Mesendoderm (in vitro differentiated cells): ENCODE data around the gene PILRA.
"Not testable (repeated sequence)": the region's sequence is repeated elsewhere in the genome, so short reads cannot be mapped to it uniquely, and the experiment has no call there.

Source experiments
- DNase-seq: peaks from one replicate; pipeline ENCODE4 v3.0.0; 2013
- H2AK5ac ChIP-seq: 2 replicates; pipeline ENCODE4 v1.6.1; 2013; ENCODE audit warnings: low read length, inconsistent platforms
- H2BK120ac ChIP-seq: 2 replicates; pipeline ENCODE4 v1.6.1; 2013; ENCODE audit warnings: low read depth, mild to moderate bottlenecking, low read length, moderate library complexity, mixed read lengths
- H2BK15ac ChIP-seq: replicated peaks from 2 replicates; pipeline ENCODE4 v1.6.1; 2013; ENCODE audit warnings: low read depth, mild to moderate bottlenecking, moderate library complexity
- H2BK5ac ChIP-seq: 2 replicates; pipeline ENCODE4 v1.6.1; 2013; ENCODE audit warnings: low read length, inconsistent platforms
- H3K18ac ChIP-seq: 2 replicates; pipeline ENCODE4 v1.6.1; 2013; ENCODE audit warnings: mild to moderate bottlenecking, low read length, mixed read lengths
- H3K23ac ChIP-seq: one replicate; pipeline ENCODE4 v1.6.1; 2013; ENCODE audit warnings: low read length
- H3K27ac ChIP-seq: 2 replicates; pipeline ENCODE4 v1.5.1; 2013; ENCODE audit warnings: low read depth, mild to moderate bottlenecking, inconsistent platforms, low read length, moderate library complexity
- H3K27me3 ChIP-seq: 2 replicates; pipeline ENCODE4 v1.6.1; 2013; ENCODE audit warnings: low read length, control low read depth, mild to moderate bottlenecking, inconsistent platforms; ENCODE audit not compliant: insufficient read depth, poor library complexity
- H3K36me3 ChIP-seq: 2 replicates; pipeline ENCODE4 v1.6.1; 2013; ENCODE audit warnings: low read length, inconsistent platforms; ENCODE audit not compliant: control insufficient read depth, insufficient read depth
- H3K4ac ChIP-seq: one replicate; pipeline ENCODE4 v1.6.1; 2013; ENCODE audit warnings: low read depth, mild to moderate bottlenecking, low read length, moderate library complexity
- H3K4me1 ChIP-seq: 2 replicates; pipeline ENCODE4 v1.6.1; 2013; ENCODE audit warnings: low read depth, low read length, inconsistent platforms; ENCODE audit not compliant: control insufficient read depth
- H3K4me2 ChIP-seq: 2 replicates; pipeline ENCODE4 v1.6.1; 2013; ENCODE audit warnings: low read length
- H3K4me3 ChIP-seq: 2 replicates; pipeline ENCODE4 v1.5.1; 2013; ENCODE audit warnings: mild to moderate bottlenecking, low read length
- H3K56ac ChIP-seq: one replicate; pipeline ENCODE4 v1.6.1; 2013; ENCODE audit warnings: low read length
- H3K79me1 ChIP-seq: 2 replicates; pipeline ENCODE4 v1.6.1; 2013; ENCODE audit warnings: low read length, inconsistent platforms
- H3K79me2 ChIP-seq: 2 replicates; pipeline ENCODE4 v1.6.1; 2013; ENCODE audit warnings: mild to moderate bottlenecking, low read length; ENCODE audit not compliant: control insufficient read depth, insufficient read depth
- H3K9ac ChIP-seq: 2 replicates; pipeline ENCODE4 v1.6.1; 2013; ENCODE audit warnings: low read length, inconsistent platforms
- H4K5ac ChIP-seq: one replicate; pipeline ENCODE4 v1.6.1; 2013; ENCODE audit warnings: low read length
- H4K8ac ChIP-seq: one replicate; pipeline ENCODE4 v1.6.1; 2013; ENCODE audit warnings: low read depth, mild to moderate bottlenecking, control low read depth, low read length, moderate library complexity
- WGBS: extraction: QIAGEN DNeasy Blood & Tissue Kit; methylation state at CpG from one replicate; pipeline ENCODE4 v1.1.7; 2013; ENCODE audit warnings: low lambda C conversion rate, missing lambda C conversion rate; ENCODE audit not compliant: insufficient coverage; ENCODE audit errors: extremely low coverage; 5-methylcytosine and 5-hydroxymethylcytosine counted together

Gene PILRA

GRCh38 chr7:100346921-100347320, 26.4 kb upstream of the PILRA start:
- no peak for DNase-seq
- Histone ChIP-seq H3K4me1 (no peaks in the 10 kb centered on the region), H3K4me3 (no peak overlapping the region), H3K27ac (no peak overlapping the region), H3K18ac (no peak overlapping the region), H3K4me2 (no peak overlapping the region), H2BK15ac (no peak overlapping the region), H3K56ac (no peak overlapping the region), H4K5ac (no peak overlapping the region), H3K27me3 (no peaks in the 10 kb centered on the region), H3K79me1 (peaks cover 3% of the 10 kb centered on the region), H4K8ac (no peak overlapping the region), H3K23ac (no peak overlapping the region), H3K79me2 (no peaks in the 10 kb centered on the region), H2BK120ac (no peak overlapping the region), H2BK5ac (no peak overlapping the region), H2AK5ac (no peak overlapping the region), H3K4ac (no peak overlapping the region), H3K36me3 (peaks cover 22% of the 10 kb centered on the region), H3K9ac (no peak overlapping the region)

GRCh38 chr7:100348805-100349204, 24.5 kb upstream of the PILRA start:
- H3K79me1 ChIP-seq: no peaks in the 10 kb centered on the region
- H2BK15ac ChIP-seq: no peak overlapping the region
- no peaks in the 10 kb centered on the region for H3K79me2 ChIP-seq
- H4K5ac ChIP-seq: no peak overlapping the region
- H3K4me3 ChIP-seq: no peak overlapping the region
- H3K18ac ChIP-seq: no peak overlapping the region
- H4K8ac ChIP-seq: no peak overlapping the region
- no peak overlapping the region for H3K56ac ChIP-seq
- H3K4ac ChIP-seq: no peak overlapping the region
- DNase-seq: no peak
- peaks cover 20% of the 10 kb centered on the region for H3K36me3 ChIP-seq
- no peaks in the 10 kb centered on the region for H3K27me3 ChIP-seq
- no peak overlapping the region for H2BK5ac ChIP-seq
- H2BK120ac ChIP-seq: no peak overlapping the region
- H2AK5ac ChIP-seq: no peak overlapping the region
- no peak overlapping the region for H3K27ac ChIP-seq
- no peaks in the 10 kb centered on the region for H3K4me1 ChIP-seq
- no peak overlapping the region for H3K9ac ChIP-seq
- H3K4me2 ChIP-seq: no peak overlapping the region
- no peak overlapping the region for H3K23ac ChIP-seq

DNA sequence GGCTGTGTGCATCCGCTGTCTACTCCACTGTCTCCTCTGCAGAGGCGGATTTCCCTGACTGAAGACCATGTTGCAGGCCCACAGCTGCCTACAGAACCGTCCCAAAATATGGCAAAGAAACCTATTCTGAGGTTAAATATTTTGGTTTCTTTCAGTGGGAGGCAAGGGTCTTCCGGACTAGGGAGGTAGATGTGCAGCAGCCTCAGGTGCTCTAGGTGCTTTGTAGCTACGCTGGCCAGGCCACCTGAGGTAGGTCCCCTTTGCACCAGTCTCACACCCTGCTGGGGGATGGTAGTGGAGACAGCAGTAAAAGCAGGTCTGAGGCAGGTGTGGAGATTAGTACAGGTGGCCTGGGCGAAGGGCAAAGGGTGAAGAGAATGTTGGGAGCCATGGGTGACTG, 23.5 kb upstream of the PILRA start:
- Histone ChIP-seq H3K56ac (no peak overlapping the region), H3K18ac (no peak overlapping the region), H3K79me1 (no peaks in the 10 kb centered on the region), H2BK15ac (no peak overlapping the region), H2AK5ac (no peak overlapping the region), H3K4ac (no peak overlapping the region), H3K79me2 (no peaks in the 10 kb centered on the region), H3K4me2 (no peak overlapping the region), H3K27me3 (no peaks in the 10 kb centered on the region), H2BK5ac (no peak overlapping the region), H2BK120ac (no peak overlapping the region), H3K9ac (no peak overlapping the region), H3K27ac (no peak overlapping the region), H3K36me3 (peaks cover 22% of the 10 kb centered on the region), H3K4me3 (no peak overlapping the region), H3K4me1 (no peaks in the 10 kb centered on the region), H3K23ac (no peak overlapping the region), H4K8ac (no peak overlapping the region), H4K5ac (no peak overlapping the region)
- DNase-seq: no peak
- WGBS: no CpG with 5 or more reads among the region's 6 CpGs

GRCh38 chr7:100351657-100352058, 21.6 kb upstream of the PILRA start:
- no peaks in the 10 kb centered on the region for H3K79me1 ChIP-seq
- no peak overlapping the region for H3K27ac ChIP-seq
- no peak overlapping the region for H4K8ac ChIP-seq
- no peak overlapping the region for H2BK15ac ChIP-seq
- no peak overlapping the region for H2AK5ac ChIP-seq
- H3K4me2 ChIP-seq: no peak overlapping the region
- H3K18ac ChIP-seq: no peak overlapping the region
- no peak overlapping the region for H3K9ac ChIP-seq
- no peak overlapping the region for H2BK120ac ChIP-seq
- no CpG with 5 or more reads among the region's 6 CpGs for WGBS
- no peak overlapping the region for H4K5ac ChIP-seq
- no peak overlapping the region for H3K56ac ChIP-seq
- no peaks in the 10 kb centered on the region for H3K27me3 ChIP-seq
- H3K4ac ChIP-seq: no peak overlapping the region
- no peak overlapping the region for H3K23ac ChIP-seq
- DNase-seq: no peak
- H3K4me3 ChIP-seq: no peak overlapping the region
- peaks cover 20% of the 10 kb centered on the region for H3K36me3 ChIP-seq
- H2BK5ac ChIP-seq: no peak overlapping the region
- H3K79me2 ChIP-seq: no peaks in the 10 kb centered on the region
- H3K4me1 ChIP-seq: no peaks in the 10 kb centered on the region

DNA sequence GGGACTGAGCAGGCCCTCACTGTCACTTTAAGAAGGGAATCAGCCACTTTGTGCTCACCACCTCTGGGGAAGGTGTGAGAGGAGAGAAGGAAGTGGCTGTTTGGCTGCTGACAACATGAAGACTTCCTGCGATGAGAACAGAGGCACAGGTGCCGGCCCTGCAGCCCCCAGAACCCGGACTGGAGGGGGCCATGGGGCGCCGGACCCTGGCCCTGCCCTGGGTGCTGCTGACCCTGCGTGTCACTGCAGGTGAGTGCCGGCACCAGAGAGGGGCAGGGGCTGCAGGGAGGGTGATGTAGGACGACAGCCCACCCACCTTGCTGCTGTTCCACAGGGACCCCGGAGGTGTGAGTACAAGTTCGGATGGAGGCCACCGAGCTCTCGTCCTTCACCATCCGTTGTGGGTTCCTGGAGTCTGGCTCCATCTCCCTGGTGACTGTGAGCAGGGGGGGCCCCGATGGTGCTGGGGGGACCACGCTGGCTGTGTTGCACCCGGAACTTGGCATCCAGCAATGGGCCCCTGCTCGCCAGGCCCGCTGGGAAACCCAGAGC, 21.0 kb upstream of the PILRA start:
- H3K4me1 ChIP-seq, H3K4me3 ChIP-seq, H3K23ac ChIP-seq, H3K79me2 ChIP-seq, H2BK5ac ChIP-seq, H3K4ac ChIP-seq, H3K56ac ChIP-seq, H2BK15ac ChIP-seq, H3K27ac ChIP-seq, H2BK120ac ChIP-seq, H3K27me3 ChIP-seq, H3K9ac ChIP-seq, H4K8ac ChIP-seq, H3K4me2 ChIP-seq, H3K79me1 ChIP-seq, H3K18ac ChIP-seq, DNase-seq, H4K5ac ChIP-seq, H2AK5ac ChIP-seq: not testable (repeated sequence)
- WGBS: no CpG with 5 or more reads among the region's 18 CpGs
- H3K36me3 ChIP-seq: peaks cover 15% of the 10 kb centered on the region

GRCh38 chr7:100352984-100353684, 20.2 kb upstream of the PILRA start:
- Histone ChIP-seq H3K4me2 (no peak overlapping the region), H3K4me3 (no peak overlapping the region), H3K36me3 (peaks cover 10% of the 10 kb centered on the region), H3K18ac (no peak overlapping the region), H4K8ac (no peak overlapping the region), H3K9ac (no peak overlapping the region), H3K4ac (no peak overlapping the region), H3K27me3 (no peaks in the 10 kb centered on the region), H4K5ac (no peak overlapping the region), H2BK15ac (no peak overlapping the region), H3K27ac (no peak overlapping the region), H3K79me2 (no peaks in the 10 kb centered on the region), H2BK120ac (no peak overlapping the region), H3K23ac (no peak overlapping the region), H3K79me1 (no peaks in the 10 kb centered on the region), H2BK5ac (no peak overlapping the region), H2AK5ac (no peak overlapping the region), H3K56ac (no peak overlapping the region), H3K4me1 (no peaks in the 10 kb centered on the region)
- no CpG with 5 or more reads among the region's 16 CpGs for WGBS
- DNase-seq: no peak
